ENCODE results near the gene CIPC. TPM values are rescaled to one million over a fixed set of nuclear protein-coding genes. Genes with fewer than 3 reads are reported as not detected.

CIPC gene
- total RNA-seq, 1 experiment from 2014 or later = 31.1 TPM

- DNase-seq (ENCODE audit: low spot score) = no peak
- ChIA-PET CTCF (interaction anchor here (0.6 kb wide), 1 partner anchor 21 kb away, joined by 5 read pairs; no protein-coding TSS in a partner anchor), POLR2A (ENCODE audit: low non-redundant PET) (no interaction called here)
- no peaks in the 10 kb centered on the region for H3K27me3 ChIP-seq (replicated peaks; ENCODE audit: insufficient read depth, low read depth, low read length, poor library complexity)
- TF ChIP-seq CTCF (conservative IDR thresholded peaks at IDR 0.05; ENCODE audit: low read depth, low read length) (no peak), EZH2 (IDR thresholded peaks at IDR 0.05; ENCODE audit: borderline replicate concordance, low read depth, low read length, poor library complexity, severe bottlenecking) (no peak)
- no peak overlapping the region for H3K27ac ChIP-seq (ENCODE audit: low read depth, low read length, poor library complexity, severe bottlenecking)
- no peaks in the 10 kb centered on the region for H3K36me3 ChIP-seq (ENCODE audit: insufficient read depth, low read length, poor library complexity, severe bottlenecking)
- H3K9me3 ChIP-seq (ENCODE audit: low read depth, low read length, poor library complexity, severe bottlenecking) = peaks cover 13% of the 10 kb centered on the region
- no TSS peak for BruUV-seq (replicated peaks)
- intact Hi-C loops (cut with micrococcal nuclease; ENCODE audit: unreplicated experiment) = no loop called here
- no peak overlapping the region for H3K4me3 ChIP-seq (ENCODE audit: low read depth, low read length, poor library complexity, severe bottlenecking)
- H3K4me1 ChIP-seq (ENCODE audit: insufficient read depth, low read length, poor library complexity, severe bottlenecking) = peaks cover 5% of the 10 kb centered on the region
Measured at GRCh38 chr14:77092676-77093075, 5.4 kb upstream of the CIPC start.

- POLR2A ChIA-PET (ENCODE audit: low non-redundant PET) = no interaction called here
- TF ChIP-seq CTCF (conservative IDR thresholded peaks at IDR 0.05; ENCODE audit: low read depth, low read length) = peak; percentile 91
- TF ChIP-seq EZH2 (IDR thresholded peaks at IDR 0.05; ENCODE audit: borderline replicate concordance, low read depth, low read length, poor library complexity, severe bottlenecking) = no peak
- peak; percentile 87 for DNase-seq (ENCODE audit: low spot score)
- H3K36me3 ChIP-seq (ENCODE audit: insufficient read depth, low read length, poor library complexity, severe bottlenecking) = no peaks in the 10 kb centered on the region
- H3K4me3 ChIP-seq (ENCODE audit: low read depth, low read length, poor library complexity, severe bottlenecking) = no peak overlapping the region
- intact Hi-C loops (cut with micrococcal nuclease; ENCODE audit: unreplicated experiment) = loop anchor here (1.0 kb wide), 2 partner anchors 24 to 218 kb away; no protein-coding TSS in a partner anchor
- no peak overlapping the region for H3K27ac ChIP-seq (ENCODE audit: low read depth, low read length, poor library complexity, severe bottlenecking)
- H3K9me3 ChIP-seq (ENCODE audit: low read depth, low read length, poor library complexity, severe bottlenecking) = peaks cover 13% of the 10 kb centered on the region
- CTCF ChIA-PET = interaction anchor here (1.0 to 2.0 kb wide), 3 partner anchors 29 to 222 kb away, joined by 3 to 12 read pairs (median 11); no protein-coding TSS in a partner anchor
- H3K4me1 ChIP-seq (ENCODE audit: insufficient read depth, low read length, poor library complexity, severe bottlenecking) = peaks cover 14% of the 10 kb centered on the region
- BruUV-seq (replicated peaks) = no TSS peak
- H3K27me3 ChIP-seq (replicated peaks; ENCODE audit: insufficient read depth, low read depth, low read length, poor library complexity) = no peaks in the 10 kb centered on the region
Measured at GRCh38 chr14:77094672-77095284, 3.3 kb upstream of the CIPC start.

- H3K4me1 ChIP-seq (ENCODE audit: insufficient read depth, low read length, poor library complexity, severe bottlenecking) = peaks cover 17% of the 10 kb centered on the region
- no peaks in the 10 kb centered on the region for H3K27me3 ChIP-seq (replicated peaks; ENCODE audit: insufficient read depth, low read depth, low read length, poor library complexity)
- CTCF ChIA-PET = interaction anchor here (0.7 to 1.2 kb wide), 2 partner anchors 14 to 27 kb away, joined by 3 to 4 read pairs; no protein-coding TSS in a partner anchor
- peak overlapping the region; percentile 84 for H3K4me3 ChIP-seq (ENCODE audit: low read depth, low read length, poor library complexity, severe bottlenecking)
- TSS peak; percentile 88 for BruUV-seq (replicated peaks)
- intact Hi-C loops (cut with micrococcal nuclease; ENCODE audit: unreplicated experiment) = no loop called here
- peak overlapping the region; percentile 70 for H3K27ac ChIP-seq (ENCODE audit: low read depth, low read length, poor library complexity, severe bottlenecking)
- POLR2A ChIA-PET (ENCODE audit: low non-redundant PET) = no interaction called here
- TF ChIP-seq CTCF (conservative IDR thresholded peaks at IDR 0.05; ENCODE audit: low read depth, low read length) = no peak
- TF ChIP-seq EZH2 (IDR thresholded peaks at IDR 0.05; ENCODE audit: borderline replicate concordance, low read depth, low read length, poor library complexity, severe bottlenecking) = no peak
- DNase-seq (ENCODE audit: low spot score) = peak; percentile 19
- no peaks in the 10 kb centered on the region for H3K36me3 ChIP-seq (ENCODE audit: insufficient read depth, low read length, poor library complexity, severe bottlenecking)
- H3K9me3 ChIP-seq (ENCODE audit: low read depth, low read length, poor library complexity, severe bottlenecking) = no peaks in the 10 kb centered on the region
Measured at GRCh38 chr14:77097006-77097699, 905 bp upstream of the CIPC start.
